ENCODE results near the gene TRIM15. TPM values are rescaled to one million over a fixed set of nuclear protein-coding genes. Genes with fewer than 3 reads are reported as not detected.

TRIM15 gene
- polyA plus RNA-seq, 1 donor (not counting 4 experiments of a cell fraction or from before 2014, with no cell fraction given): not detected

DNA sequence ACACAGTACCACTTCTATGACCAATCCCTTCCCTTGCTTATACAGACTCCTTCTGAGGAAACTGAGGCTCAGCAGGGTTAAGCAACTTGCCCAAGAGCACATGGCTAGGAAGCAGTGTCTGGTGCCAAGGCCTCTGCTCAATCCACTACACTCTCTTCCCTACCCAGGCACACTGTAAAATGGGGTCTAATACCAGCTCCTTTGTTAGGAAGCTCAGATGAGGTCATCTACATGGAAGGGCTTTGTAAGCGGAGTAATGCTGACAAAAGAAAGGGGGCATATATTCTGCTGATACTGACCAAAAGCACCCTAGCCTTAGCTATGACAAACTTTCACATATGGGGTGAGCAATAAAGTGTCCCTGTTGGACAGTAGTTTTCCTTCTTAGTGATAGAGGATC lies 40.8 kb downstream of the TRIM15 start:
- Histone ChIP-seq H4K20me1 (ENCODE audit: control insufficient read depth, extremely low read depth, insufficient read depth, low read length) (peaks cover 2% of the 10 kb centered on the region), H3K9me1 (ENCODE audit: control insufficient read depth, extremely low read depth, insufficient read depth, low read length) (no peaks in the 10 kb centered on the region), H3K9me3 (ENCODE audit: control insufficient read depth, low read depth, low read length) (no peaks in the 10 kb centered on the region), H3K4me2 (ENCODE audit: control insufficient read depth, extremely low read depth, insufficient read depth, low read depth, low read length) (no peak overlapping the region), H3K4me1 (ENCODE audit: control insufficient read depth, extremely low read depth, insufficient read depth, low read length) (peaks cover 40% of the 10 kb centered on the region), H2AFZ (ENCODE audit: control insufficient read depth, low read length) (no peak overlapping the region), H3K9ac (ENCODE audit: control insufficient read depth, extremely low read depth, insufficient read depth, low read length) (no peak overlapping the region), H3K4me3 (ENCODE audit: control insufficient read depth in 2 of 3, extremely low read depth in 1 of 3, insufficient read depth in 2 of 3, low read depth in 1 of 3, low read length in 3 of 3) (no peak overlapping the region), H3K36me3 (ENCODE audit: control insufficient read depth in 2 of 2, extremely low read depth in 1 of 2, insufficient read depth in 2 of 2, low read length in 2 of 2) (peaks cover 8 to 10% of the 10 kb centered on the region in 2 experiments), H3K79me2 (ENCODE audit: control insufficient read depth, insufficient read depth, low read length) (peaks cover 62% of the 10 kb centered on the region), H3K27me3 (ENCODE audit: control insufficient read depth, extremely low read depth, insufficient read depth, low read length) (no peaks in the 10 kb centered on the region), H3K27ac (ENCODE audit: control insufficient read depth, insufficient read depth, low read length) (no peak overlapping the region)
- dilution Hi-C loops (cut with MboI; ENCODE audit: extremely low pct_ligation_motif_present, low sequenced_read_pairs): no loop called here
- DNase-seq (ENCODE audit: low read depth, low spot score): no peak
- no peak for TF ChIP-seq CTCF (optimal IDR thresholded peaks at IDR 0.05 in 1 of 3, IDR thresholded peaks at IDR 0.05 in 1 of 3, conservative IDR thresholded peaks at IDR 0.05 in 1 of 3; ENCODE audit: extremely low read depth in 1 of 3, insufficient read depth in 2 of 3, low read length in 3 of 3)
- TF ChIP-seq EZH2 (IDR thresholded peaks at IDR 0.05; ENCODE audit: low read length): no peak
- no peak for FAIRE-seq

GRCh38 chr6:30206152-30206551 lies 42.8 kb downstream of the TRIM15 start:
- TF ChIP-seq EZH2 (IDR thresholded peaks at IDR 0.05; ENCODE audit: low read length): no peak
- Histone ChIP-seq H3K36me3 (ENCODE audit: control insufficient read depth in 2 of 2, extremely low read depth in 1 of 2, insufficient read depth in 2 of 2, low read length in 2 of 2) (peaks cover 0 to 4% of the 10 kb centered on the region in 2 experiments), H4K20me1 (ENCODE audit: control insufficient read depth, extremely low read depth, insufficient read depth, low read length) (peaks cover 3% of the 10 kb centered on the region), H3K27ac (ENCODE audit: control insufficient read depth, insufficient read depth, low read length) (no peak overlapping the region), H3K9me1 (ENCODE audit: control insufficient read depth, extremely low read depth, insufficient read depth, low read length) (no peaks in the 10 kb centered on the region), H3K9ac (ENCODE audit: control insufficient read depth, extremely low read depth, insufficient read depth, low read length) (no peak overlapping the region), H2AFZ (ENCODE audit: control insufficient read depth, low read length) (no peak overlapping the region), H3K4me1 (ENCODE audit: control insufficient read depth, extremely low read depth, insufficient read depth, low read length) (peaks cover 49% of the 10 kb centered on the region), H3K4me3 (ENCODE audit: control insufficient read depth in 2 of 3, extremely low read depth in 1 of 3, insufficient read depth in 2 of 3, low read depth in 1 of 3, low read length in 3 of 3) (no peak overlapping the region), H3K9me3 (ENCODE audit: control insufficient read depth, low read depth, low read length) (no peaks in the 10 kb centered on the region), H3K27me3 (ENCODE audit: control insufficient read depth, extremely low read depth, insufficient read depth, low read length) (no peaks in the 10 kb centered on the region), H3K4me2 (ENCODE audit: control insufficient read depth, extremely low read depth, insufficient read depth, low read depth, low read length) (no peak overlapping the region), H3K79me2 (ENCODE audit: control insufficient read depth, insufficient read depth, low read length) (peaks cover 70% of the 10 kb centered on the region)
- no peak for FAIRE-seq
- dilution Hi-C loops (cut with MboI; ENCODE audit: extremely low pct_ligation_motif_present, low sequenced_read_pairs): no loop called here
- DNase-seq (ENCODE audit: low read depth, low spot score): no peak
